MM.1S (cell line): ENCODE measurements around the gene SNX25.

Experiments used
- EZH2 ChIP-seq: fragments of 300-600 bp; sonication (generic); optimal IDR thresholded peaks from 2 replicates; pipeline ENCODE3; 2017; ENCODE audit warnings: low read depth, mild to moderate bottlenecking, antibody characterized with exemption, low read length, mixed read lengths
- EZH2phosphoT487 ChIP-seq: fragments of 300-600 bp; sonication (generic); IDR thresholded peaks from 2 replicates; pipeline ENCODE4 v1.6.1; 2018; ENCODE audit warnings: antibody characterized with exemption, low read length
- TF ChIP-seq, protein P1 (sequence below): fragments of 300-600 bp; sonication (generic); IDR thresholded peaks from 2 replicates; pipeline ENCODE4 v1.5.1; 2016; ENCODE audit warnings: antibody characterized with exemption, low read length, mixed read lengths

GRCh38 chr4:185411849-185412248 lies 202.5 kb downstream of the SNX25 start:
- TF ChIP-seq, protein P1, sequence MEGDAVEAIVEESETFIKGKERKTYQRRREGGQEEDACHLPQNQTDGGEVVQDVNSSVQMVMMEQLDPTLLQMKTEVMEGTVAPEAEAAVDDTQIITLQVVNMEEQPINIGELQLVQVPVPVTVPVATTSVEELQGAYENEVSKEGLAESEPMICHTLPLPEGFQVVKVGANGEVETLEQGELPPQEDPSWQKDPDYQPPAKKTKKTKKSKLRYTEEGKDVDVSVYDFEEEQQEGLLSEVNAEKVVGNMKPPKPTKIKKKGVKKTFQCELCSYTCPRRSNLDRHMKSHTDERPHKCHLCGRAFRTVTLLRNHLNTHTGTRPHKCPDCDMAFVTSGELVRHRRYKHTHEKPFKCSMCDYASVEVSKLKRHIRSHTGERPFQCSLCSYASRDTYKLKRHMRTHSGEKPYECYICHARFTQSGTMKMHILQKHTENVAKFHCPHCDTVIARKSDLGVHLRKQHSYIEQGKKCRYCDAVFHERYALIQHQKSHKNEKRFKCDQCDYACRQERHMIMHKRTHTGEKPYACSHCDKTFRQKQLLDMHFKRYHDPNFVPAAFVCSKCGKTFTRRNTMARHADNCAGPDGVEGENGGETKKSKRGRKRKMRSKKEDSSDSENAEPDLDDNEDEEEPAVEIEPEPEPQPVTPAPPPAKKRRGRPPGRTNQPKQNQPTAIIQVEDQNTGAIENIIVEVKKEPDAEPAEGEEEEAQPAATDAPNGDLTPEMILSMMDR = no peak
- no peak for TF ChIP-seq EZH2phosphoT487
- no peak for TF ChIP-seq EZH2
